Esophagus muscularis mucosa (tissue), 3 donors: ENCODE data around the gene GRPR.

Source experiments
- EP300 ChIP-seq: sonication (generic); formaldehyde crosslinking; IDR thresholded peaks from one replicate; pipeline ENCODE4 v1.6.1; 2017; ENCODE audit warnings: antibody characterized with exemption
- TF ChIP-seq, protein P1 (sequence below), 3 experiments: fragments of 200-600 bp in 2 of 3; fragments of 450-650 bp in 1 of 3; sonication (generic) in 2 of 3; IDR thresholded peaks; one replicate each; pipeline ENCODE4 v1.5.1; 2017 to 2019; ENCODE audit warnings: antibody characterized with exemption in 3 of 3, mild to moderate bottlenecking in 2 of 3, moderate library complexity in 1 of 3

DNA sequence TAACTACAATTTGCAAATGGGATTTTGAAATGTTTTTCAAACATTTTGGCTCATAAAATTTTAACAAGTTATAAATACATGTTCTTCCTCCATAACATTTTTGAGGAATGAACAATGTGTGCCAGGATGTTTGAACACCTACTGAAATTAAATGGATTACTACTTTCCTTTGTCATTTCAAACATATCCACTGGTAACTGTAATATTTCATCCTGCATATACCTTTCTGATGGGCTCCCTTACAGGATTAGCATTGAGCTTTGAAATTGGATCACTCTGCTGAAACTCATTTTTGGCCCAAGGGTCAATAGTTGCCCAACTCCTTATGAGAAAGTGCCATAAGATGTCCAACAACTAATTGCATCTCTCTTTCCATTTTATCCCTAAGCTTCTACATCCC is 17.6 kb downstream of the GRPR start:
- TF ChIP-seq, protein P1, sequence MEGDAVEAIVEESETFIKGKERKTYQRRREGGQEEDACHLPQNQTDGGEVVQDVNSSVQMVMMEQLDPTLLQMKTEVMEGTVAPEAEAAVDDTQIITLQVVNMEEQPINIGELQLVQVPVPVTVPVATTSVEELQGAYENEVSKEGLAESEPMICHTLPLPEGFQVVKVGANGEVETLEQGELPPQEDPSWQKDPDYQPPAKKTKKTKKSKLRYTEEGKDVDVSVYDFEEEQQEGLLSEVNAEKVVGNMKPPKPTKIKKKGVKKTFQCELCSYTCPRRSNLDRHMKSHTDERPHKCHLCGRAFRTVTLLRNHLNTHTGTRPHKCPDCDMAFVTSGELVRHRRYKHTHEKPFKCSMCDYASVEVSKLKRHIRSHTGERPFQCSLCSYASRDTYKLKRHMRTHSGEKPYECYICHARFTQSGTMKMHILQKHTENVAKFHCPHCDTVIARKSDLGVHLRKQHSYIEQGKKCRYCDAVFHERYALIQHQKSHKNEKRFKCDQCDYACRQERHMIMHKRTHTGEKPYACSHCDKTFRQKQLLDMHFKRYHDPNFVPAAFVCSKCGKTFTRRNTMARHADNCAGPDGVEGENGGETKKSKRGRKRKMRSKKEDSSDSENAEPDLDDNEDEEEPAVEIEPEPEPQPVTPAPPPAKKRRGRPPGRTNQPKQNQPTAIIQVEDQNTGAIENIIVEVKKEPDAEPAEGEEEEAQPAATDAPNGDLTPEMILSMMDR (IDR thresholded peaks at IDR 0.05): no peak
- TF ChIP-seq EP300: no peak
